ENCODE results near the gene CLPTM1L. TPM values are rescaled to one million over a fixed set of nuclear protein-coding genes. Genes with fewer than 3 reads are reported as not detected.
"Not testable (repeated sequence)": the region's sequence is repeated elsewhere in the genome, so short reads cannot be mapped to it uniquely, and the experiment has no call there.

CLPTM1L gene
- total RNA-seq, 1 experiment from 2014 or later, result 139 TPM

DNA sequence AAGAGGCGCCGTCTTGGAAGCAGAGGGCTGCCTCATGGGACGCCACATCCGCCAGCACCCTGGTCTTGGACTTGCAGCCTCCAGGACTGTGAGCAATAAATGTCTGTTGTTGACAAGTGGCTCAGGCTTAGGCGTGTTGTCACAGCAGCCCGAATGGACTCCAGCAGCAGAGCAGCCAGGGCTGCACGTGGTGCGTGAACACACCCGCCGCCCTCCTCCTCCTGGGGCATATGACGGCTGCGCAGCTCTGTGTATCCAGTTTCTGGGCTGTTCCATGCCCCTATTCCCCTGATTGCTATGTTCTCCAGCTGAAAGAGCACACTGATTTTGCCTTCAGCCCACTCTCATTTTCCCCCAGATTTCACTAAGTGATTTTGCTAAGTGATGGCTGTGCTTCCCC, 36.0 kb upstream of the CLPTM1L start:
- DNase-seq (ENCODE audit: low read depth), result no peak

DNA sequence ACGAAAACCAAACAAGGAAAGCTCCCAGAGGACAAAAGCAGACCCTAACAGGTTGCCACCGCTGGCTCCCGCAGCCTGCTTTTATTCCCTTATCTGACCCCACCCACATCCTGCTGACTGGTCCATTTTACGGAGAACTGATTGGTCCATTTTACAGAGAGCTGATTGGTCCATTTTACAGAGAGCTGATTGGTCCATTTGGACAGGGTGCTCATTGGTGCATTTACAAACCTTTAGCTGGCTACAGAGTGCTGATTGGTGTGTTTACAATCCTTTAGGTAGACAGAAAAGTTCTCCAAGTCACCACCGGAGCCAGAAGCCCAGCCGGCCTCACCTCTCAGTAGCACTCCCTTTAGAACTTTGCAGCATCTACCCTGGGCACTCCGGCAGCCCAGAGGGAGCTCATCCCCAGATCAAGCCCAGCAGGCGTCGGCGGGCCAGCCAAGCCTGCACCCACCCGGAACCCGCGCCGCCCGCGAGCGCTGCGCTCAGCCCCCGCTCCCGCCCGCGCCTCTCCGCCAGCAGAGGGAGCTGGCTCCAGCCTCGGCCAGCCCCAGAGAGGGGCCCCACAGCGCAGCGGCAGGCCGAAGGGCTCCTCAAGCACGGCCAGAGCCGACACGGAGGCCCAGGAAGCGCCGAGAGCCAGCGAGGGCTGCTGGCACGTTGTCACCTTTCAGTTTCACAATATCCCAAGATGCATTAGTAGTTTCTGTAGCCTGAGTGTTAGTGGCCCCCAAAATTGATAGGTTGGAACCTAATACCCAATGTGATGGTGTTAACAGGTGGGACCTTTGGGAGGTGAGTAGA, 35.3 kb upstream of the CLPTM1L start:
- DNase-seq (ENCODE audit: low read depth), result no peak

DNA sequence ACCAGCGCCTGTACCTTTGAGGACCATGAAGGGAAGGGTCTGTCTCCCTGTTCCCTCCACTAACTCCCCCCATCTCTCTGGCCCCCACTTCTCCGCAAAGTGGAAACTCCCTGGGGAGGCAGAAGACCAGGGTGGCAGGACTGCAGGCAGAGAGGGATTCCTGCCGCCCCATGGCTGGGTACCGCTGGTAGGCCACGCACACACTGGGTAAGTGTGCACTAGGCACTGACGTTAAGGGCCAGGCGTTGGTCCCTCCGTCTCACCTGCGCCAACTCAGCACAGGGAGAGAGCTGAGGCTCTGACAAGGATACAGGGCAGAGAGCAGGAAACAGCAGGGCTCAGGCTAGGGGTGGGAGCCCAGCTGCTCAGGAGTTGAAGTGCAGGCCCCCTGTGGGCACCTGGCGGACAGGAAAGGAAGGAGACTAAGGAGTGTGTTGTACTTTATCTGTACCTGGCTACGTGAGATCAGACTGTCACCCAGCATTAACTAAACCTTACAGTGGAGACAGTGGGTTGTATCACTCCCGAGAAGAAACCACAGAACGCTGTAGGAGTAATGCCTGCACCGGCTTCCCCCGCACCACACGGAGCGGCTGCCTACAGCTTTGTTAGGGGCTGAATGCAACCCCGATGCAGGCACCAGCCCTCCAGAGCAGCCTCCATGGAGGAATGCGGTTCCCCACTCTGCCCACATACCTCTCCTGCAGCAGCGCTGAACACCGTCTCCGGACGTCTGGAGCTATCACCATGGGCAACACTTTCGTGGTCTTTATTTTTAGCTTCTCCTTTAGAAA, 34.2 kb upstream of the CLPTM1L start:
- DNase-seq (ENCODE audit: low read depth), result no peak

DNA sequence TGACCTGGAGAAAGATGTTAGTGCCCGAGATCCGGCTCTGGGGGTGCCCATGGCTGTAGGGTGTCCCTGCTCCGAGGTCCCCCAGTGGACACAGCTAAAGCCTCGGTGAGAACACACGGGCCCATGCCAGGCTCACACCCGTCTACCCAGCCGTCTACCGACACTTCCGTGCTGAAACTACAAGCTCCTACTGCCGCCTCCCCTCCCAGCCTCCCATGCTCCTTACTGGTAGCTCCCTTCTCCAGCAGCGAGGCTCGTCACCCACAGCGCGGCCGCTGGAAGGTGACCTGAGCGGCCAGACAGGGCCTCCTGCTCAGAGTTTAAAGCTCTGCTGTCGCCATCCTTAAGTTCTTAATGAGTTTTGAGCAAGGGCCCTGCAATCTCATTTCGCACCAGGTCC, 33.2 kb upstream of the CLPTM1L start:
- no peak for DNase-seq (ENCODE audit: low read depth)

DNA sequence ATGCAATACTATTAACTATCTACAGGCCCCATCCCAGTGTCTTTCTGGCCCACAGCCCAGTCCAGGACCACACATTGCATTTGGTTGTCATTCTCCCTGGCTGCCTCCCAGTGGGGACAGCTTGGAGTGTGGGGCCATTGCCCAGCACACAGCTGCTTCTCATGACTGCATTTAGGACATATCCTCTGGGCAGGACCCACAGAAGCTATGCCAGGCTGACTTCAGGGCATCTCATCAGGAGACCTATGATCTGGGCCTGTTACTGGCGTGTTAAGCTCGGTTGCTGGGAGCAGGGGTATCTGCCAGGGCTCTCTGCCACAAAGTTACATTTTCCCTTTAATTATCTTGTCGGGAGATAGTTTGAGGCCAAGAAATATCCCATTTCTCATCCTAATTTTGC, 32.1 kb upstream of the CLPTM1L start:
- no peak for DNase-seq (ENCODE audit: low read depth)

DNA sequence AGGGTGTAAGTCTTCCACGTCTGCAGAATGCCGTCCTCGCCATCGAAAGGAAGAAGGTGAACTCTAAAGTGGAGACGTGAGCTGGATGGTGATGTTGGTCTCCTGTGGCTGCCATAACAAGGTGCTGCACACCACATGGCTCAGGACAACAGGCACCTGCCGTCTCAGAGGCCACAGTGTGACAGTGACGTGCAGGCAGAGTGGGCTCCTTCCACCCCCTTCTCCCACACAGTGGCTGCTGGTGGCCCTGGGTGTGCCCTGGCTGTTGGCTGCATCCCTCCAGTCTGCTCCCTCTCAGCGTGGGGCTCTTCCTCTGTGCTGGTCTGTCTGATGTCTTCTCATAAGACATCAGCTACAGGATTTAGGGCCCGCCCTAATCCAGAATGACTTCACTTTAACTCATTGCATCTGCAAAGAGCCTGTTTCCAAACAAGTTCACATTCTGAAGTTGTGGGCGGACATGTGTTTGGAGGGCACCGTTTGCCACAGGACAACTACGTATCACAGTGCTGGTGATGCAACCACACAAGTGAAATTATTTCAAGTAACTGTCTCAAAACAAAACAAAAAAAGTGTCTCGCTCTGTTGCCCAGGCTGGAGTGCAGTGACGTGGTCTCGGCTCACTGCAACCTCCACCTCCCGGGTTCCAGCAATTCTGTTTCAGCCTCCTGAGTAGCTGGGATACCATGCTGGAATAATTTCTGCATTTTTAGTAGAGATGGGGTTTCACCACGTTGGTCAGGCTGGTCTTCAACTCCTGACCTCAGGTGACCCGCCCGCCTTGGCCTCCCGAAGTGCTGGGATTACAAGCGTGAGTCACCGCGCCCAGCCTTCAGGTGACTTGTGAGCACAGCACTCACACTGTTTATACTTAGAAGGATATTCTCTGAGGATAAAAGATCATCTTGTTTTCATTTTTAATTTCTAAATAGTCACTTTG, 31.2 kb upstream of the CLPTM1L start:
- no peak for DNase-seq (ENCODE audit: low read depth)

DNA sequence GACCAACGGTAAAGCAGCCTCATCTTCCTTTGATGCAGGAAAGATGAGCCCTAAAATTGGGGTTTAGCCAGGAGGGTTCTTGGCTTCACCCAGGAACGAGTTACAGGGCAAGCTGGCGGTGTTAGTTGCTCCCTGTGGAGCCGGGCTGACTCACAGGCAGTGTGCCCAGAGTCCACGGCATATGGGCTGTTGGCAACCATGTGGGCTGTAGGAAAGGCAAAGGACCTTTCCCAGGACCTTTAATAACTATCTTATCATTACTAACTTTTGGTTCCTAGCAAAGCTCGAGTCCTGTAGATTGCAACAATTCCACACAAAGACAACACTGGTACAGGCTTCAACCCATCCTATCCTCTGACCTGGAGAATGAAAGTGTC, 29.8 kb upstream of the CLPTM1L start:
- peak; percentile 46 for DNase-seq (ENCODE audit: low read depth)

DNA sequence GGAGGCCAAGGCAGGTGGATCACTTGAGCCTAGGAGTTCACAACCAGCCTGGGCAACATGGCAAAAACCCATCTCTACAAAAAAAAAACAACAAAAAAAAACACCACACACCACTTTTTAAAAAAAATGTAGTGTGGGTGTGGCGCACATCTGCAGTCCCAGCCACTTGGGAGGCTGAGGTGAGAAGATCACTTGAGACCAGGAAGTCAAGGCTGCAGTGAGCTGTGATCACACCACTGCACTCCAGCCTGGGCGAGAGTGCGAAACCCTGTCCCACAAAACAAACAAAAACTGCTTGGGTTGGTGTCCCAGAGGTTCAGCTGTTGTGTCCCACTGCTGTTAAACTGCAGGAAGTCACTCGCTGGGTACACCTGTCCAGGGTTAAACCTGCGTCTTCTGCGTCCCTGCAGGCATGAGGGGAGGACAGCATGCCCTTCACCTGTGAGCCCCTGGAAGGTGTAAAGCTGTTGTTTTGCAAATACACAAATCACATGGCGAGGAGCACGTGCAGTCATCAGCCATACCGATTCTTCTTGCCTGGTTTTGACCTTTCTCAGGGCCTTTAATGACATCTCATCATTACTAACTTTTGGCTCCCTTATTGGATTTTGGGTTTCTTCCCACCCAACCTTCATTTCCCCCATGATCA, 29.3 kb upstream of the CLPTM1L start:
- DNase-seq (ENCODE audit: low read depth), result no peak

DNA sequence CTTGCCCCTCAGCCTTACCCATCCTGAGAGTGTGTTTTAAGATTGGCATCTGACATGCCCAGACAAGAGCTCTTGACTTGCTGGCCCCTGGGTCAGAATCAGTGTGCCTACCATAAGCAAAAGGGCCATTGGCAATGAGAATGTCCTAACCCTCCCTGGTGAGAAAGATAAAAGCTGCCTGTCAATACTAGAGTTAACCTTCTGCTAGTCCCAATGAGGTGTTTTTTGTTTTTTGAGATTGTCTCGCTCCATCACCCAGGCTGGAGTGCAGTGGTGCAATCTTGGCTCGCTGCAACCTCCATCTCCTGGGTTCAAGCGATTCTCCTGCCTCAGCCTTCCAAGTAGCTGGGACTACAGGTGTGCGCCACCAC, 27.1 kb upstream of the CLPTM1L start:
- not testable (repeated sequence) for DNase-seq (ENCODE audit: low read depth)

DNA sequence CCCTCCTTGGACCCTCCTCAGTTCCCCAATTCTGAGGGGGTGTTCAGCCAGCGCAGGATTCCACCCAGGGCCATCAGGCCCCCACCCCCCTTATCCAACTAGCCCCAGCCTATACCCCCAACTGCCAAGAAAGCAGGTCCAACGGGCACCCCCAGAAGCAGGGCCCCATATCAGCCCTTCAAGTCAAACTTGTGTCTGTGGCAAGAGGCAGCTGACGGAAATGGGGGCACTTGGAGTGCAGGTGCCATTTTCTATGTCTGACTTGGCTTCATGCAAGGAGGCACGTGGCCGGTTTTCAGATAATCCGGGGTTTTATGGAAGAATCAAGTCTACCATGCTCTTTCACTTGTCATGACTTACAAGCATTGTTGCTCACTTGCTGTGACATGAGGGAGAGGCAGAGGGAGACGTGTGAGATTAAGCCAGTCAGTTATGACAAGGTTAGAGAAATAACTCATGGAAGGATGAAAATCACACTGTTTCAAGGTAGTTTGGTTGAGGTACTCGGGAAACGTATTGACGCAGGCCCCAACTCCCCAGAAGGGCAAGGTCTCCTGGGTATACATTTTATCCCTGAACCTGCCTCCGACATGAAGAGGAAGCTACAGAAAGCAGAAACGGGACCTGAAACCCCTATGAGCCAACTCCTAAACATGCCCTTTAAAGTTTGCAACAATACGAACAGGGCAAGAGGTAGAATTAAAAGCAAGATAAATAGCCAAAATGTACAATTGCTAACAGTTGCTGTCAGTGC, 26.5 kb upstream of the CLPTM1L start:
- DNase-seq (ENCODE audit: low read depth), result no peak

DNA sequence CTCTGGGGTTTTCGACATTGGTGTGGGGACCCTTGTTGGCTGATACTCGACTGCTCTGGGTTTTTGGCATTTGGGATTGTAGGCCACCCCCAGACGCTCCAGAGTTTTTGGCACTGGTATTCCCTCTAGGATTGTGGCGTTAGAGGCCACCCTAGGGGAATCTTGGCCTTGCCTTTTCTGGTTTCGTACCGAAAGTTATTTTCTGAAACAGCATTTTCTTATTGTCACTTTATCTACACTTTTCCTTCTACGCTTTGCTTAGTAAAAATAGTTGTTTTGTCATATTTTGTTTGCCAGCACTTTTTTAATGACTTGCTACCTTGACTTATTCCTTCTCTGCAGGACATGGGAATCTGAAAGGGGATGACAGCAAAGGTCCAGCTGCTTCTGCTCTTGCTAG, 25.1 kb upstream of the CLPTM1L start:
- no peak for DNase-seq (ENCODE audit: low read depth)

DNA sequence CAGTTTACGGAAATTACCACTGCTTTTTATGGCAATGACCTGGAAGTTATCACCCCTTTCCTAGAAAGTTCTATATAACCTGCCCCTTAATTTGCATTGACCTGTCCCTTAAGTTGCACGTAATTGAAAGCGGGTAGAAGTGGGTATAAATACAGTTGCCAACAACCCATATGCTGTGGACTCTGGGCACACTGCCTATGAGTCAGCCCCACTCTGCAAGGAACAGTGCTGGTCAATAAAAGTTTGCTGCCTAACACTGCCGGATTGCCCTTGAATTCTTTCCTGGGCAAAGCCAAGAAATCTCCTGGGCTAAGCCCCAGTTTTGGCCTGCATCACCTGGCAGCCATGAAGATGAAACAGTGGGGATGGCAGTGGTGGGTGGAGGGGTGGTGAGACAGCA, 23.9 kb upstream of the CLPTM1L start:
- DNase-seq (ENCODE audit: low read depth), result no peak

DNA sequence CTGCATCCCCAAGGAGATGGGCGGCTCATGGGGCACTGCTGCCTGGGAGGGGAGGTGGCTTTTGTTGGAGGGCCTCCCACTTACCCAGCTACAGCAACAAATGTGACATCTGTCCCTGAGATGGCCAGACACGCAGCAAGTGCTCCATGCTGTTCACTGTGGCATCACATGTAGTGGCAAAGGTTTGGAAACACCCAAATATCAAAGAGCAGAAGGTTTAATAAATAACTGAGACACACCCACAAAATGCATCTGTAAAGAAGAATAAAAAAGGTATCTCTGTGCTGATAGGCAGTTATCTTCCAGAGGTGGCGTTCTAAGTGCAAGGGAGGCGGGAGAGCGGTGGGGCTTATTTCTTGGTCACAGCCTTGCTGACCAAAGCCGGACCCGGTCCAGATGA, 23.3 kb upstream of the CLPTM1L start:
- DNase-seq (ENCODE audit: low read depth), result no peak

DNA sequence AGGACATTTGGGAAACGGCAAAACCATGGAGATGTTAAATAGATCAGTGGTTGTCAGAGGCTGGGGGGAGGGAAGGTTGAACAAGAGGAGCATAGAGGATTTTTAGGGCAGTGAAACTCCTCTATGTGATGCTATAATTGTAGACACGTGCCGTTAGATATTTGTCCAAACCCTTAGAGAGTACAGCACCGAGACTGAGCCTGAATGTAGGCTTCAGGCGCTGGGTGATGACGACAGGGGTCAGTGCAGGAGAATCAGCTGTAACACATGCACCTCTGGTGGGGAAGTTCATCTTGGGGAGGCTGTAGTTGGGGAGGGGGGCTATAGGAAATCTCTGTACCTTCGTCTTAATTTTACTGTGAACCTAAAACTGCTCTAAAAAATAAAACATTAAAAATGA, 22.2 kb upstream of the CLPTM1L start:
- no peak for DNase-seq (ENCODE audit: low read depth)

DNA sequence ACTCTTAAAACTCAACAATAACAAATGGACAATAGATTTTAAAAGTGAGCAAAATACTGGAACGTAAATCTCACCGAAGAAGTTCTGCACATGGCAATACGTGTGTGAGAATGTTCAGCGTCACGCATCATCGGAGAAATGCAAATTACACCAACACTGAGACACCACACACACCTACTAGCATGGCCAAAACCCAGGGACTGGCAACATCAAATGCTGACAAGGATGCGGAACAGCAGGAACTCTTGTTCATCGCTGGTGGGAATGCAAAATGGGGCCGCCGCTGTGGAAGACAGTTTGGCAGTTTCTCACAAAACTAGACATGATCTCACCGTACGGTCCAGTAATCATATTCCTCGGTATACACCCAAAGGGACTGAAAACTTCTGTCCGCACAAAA, 21.6 kb upstream of the CLPTM1L start:
- DNase-seq (ENCODE audit: low read depth), result no peak

DNA sequence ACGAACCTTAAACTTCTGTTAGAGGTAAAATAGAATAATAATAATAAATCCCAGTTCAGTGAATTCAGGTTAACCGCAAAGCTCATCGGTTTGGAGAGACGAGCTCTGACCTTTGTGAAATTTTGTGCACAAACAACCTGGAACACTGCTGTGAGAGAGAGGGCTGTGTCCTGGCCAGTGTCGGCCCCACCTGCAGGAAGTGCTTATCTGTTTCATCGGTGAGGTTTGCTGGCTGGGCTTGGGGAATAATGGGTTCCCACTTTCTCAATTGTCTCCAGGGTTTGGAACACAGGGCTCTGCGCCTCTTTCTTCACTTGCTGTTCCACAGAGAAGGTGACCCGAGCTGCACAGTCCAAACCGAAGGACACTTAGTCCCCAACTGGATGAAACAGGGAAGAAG, 19.3 kb upstream of the CLPTM1L start:
- DNase-seq (ENCODE audit: low read depth), result no peak

DNA sequence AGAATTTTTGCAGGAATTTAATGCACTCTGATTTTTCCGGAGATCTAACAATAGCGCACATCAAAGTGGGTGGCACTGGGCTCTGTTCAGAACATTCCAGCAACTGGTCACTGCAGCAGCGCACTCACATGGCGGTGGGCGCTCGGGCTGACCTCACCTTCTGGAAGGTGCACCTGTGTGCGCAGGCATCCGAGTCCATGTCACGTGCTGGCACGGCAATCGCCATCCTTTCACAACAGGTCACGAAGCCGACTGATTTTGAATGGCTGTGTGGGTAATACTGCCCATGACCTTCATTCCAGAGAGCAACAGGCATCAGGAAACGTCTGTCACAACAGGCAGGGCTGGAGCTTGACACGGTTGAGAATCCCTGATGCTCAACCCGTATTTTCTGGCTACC, 18.7 kb upstream of the CLPTM1L start:
- no peak for DNase-seq (ENCODE audit: low read depth)

DNA sequence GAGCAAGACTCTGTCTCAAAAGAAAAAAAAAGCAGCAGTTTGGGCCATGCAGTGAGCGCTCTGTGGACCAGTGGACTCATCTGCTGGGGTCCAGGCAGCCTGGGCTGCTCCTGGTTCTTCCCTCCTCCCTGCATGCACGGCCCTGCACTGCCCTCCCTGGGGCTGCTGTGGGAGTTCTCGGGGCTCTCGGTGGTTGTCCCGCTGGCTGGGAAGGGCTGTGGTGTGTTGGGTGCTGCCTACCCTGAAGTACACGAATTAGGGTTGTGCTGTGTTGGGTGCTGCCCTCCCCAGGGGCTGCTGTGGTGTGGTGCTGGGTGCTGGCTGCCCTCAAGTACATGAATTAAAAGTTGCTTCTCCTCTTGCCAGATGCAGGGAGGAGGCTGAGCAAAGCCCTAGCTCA, 18.3 kb upstream of the CLPTM1L start:
- no peak for DNase-seq (ENCODE audit: low read depth)

DNA sequence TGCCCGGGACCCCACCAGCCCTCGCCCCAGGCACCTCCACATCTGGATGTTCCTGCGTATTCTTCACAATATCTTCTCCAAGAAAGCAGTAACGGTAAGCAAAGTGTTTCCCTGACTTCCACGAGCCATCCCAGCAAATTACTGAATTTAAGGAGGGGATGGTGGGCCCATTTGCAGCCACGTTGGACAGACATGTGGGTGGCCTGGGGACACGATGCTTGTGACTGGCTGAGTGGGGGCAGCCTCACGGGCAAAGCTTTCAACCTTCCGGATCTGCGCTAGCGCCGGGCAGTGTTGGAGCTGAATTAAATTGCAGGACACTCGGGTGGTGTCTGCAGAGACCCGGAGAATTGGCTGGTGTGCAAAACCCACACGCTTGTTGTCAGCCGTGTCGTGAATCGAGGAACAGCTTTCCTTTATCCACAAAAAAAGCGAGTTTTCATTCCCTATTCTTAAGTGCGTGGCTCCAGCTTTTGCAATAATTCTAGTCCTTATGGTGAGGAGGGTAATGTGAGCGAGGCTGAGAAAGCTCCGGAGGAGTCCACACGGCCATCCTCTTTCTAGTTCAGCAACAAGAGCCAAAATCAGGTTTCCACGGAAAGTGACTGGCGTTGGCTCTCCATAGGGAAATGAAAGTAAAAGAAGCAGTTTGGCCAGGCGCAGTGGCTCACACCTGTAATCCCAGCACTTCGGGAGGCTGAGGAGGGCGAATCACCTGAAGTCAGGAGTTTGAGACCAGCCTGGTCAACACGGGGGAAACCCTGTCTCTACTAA, 17.5 kb upstream of the CLPTM1L start:
- no peak for DNase-seq (ENCODE audit: low read depth)

DNA sequence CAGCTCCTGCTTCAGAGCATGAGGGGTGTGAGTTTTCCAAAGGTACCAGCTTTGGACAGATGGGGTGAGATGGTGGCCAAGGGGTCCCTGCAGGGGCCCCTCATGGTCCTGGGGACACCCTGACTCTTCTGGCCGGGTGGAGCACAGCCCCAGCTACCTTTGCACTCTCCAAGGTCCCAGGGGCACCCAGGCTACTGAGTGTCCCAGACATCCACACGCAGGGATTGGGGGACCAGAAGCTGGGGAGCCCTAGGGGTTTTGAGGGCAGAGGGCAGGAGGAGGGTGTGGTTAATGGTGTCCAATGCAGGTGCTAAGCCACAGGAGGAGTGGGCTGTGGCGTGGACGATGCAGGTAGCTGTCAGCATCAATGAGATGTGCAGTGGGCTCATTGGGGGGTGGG, 16.0 kb upstream of the CLPTM1L start:
- DNase-seq (ENCODE audit: low read depth), result no peak

Measured in LHCN-M2 (cell line).